ENCODE measurements around the gene SLC2A11. TPM values are rescaled to one million over a fixed set of nuclear protein-coding genes. Genes with fewer than 3 reads are reported as not detected.

The SLC2A11 gene
- total RNA-seq, 1 donor from 2014 or later = 32.1 TPM

- TF ChIP-seq CTCF (conservative IDR thresholded peaks at IDR 0.05) = no peak
- no peak overlapping the region for H3K4me3 Mint-ChIP-seq
- DNase-seq (ENCODE audit: extremely low spot score, unreplicated experiment) = no peak
- peaks cover 51% of the 10 kb centered on the region for H3K36me3 Mint-ChIP-seq
- H3K27ac Mint-ChIP-seq = peak overlapping the region; percentile 86
- H3K9me3 Mint-ChIP-seq = no peaks in the 10 kb centered on the region
- H3K4me1 Mint-ChIP-seq (ENCODE audit: unreplicated experiment) = peaks cover 27% of the 10 kb centered on the region
- H3K27me3 Mint-ChIP-seq = no peaks in the 10 kb centered on the region
Measured at GRCh38 chr22:23825246-23825905, 32.3 kb upstream of the SLC2A11 start.

- Mint-ChIP-seq H3K27me3 (no peaks in the 10 kb centered on the region), H3K9me3 (no peaks in the 10 kb centered on the region), H3K4me1 (ENCODE audit: unreplicated experiment) (peaks cover 27% of the 10 kb centered on the region), H3K27ac (peak overlapping the region; percentile 86), H3K36me3 (peaks cover 53% of the 10 kb centered on the region), H3K4me3 (peak overlapping the region; percentile 44)
- TF ChIP-seq CTCF (conservative IDR thresholded peaks at IDR 0.05) = no peak
- peak; percentile 68 for DNase-seq (ENCODE audit: extremely low spot score, unreplicated experiment)
Measured at GRCh38 chr22:23826510-23827350, 30.9 kb upstream of the SLC2A11 start.

GRCh38 chr22:23827351-23827995, 30.2 kb upstream of the SLC2A11 start:
- Mint-ChIP-seq H3K4me3 (no peak overlapping the region), H3K36me3 (peaks cover 51% of the 10 kb centered on the region), H3K27ac (no peak overlapping the region), H3K27me3 (no peaks in the 10 kb centered on the region), H3K9me3 (no peaks in the 10 kb centered on the region), H3K4me1 (ENCODE audit: unreplicated experiment) (peaks cover 27% of the 10 kb centered on the region)
- no peak for DNase-seq (ENCODE audit: extremely low spot score, unreplicated experiment)
- TF ChIP-seq CTCF (conservative IDR thresholded peaks at IDR 0.05) = no peak

GRCh38 chr22:23828800-23829680, 28.6 kb upstream of the SLC2A11 start:
- Mint-ChIP-seq H3K27ac (peak overlapping the region; percentile 65), H3K36me3 (peaks cover 36% of the 10 kb centered on the region), H3K9me3 (no peaks in the 10 kb centered on the region), H3K4me3 (no peak overlapping the region), H3K4me1 (ENCODE audit: unreplicated experiment) (peaks cover 27% of the 10 kb centered on the region), H3K27me3 (no peaks in the 10 kb centered on the region)
- TF ChIP-seq CTCF (conservative IDR thresholded peaks at IDR 0.05) = no peak
- no peak for DNase-seq (ENCODE audit: extremely low spot score, unreplicated experiment)

- no peak for TF ChIP-seq CTCF (conservative IDR thresholded peaks at IDR 0.05)
- H3K9me3 Mint-ChIP-seq = no peaks in the 10 kb centered on the region
- H3K27ac Mint-ChIP-seq = peak overlapping the region; percentile 13
- DNase-seq (ENCODE audit: extremely low spot score, unreplicated experiment) = no peak
- H3K27me3 Mint-ChIP-seq = no peaks in the 10 kb centered on the region
- H3K4me1 Mint-ChIP-seq (ENCODE audit: unreplicated experiment) = peaks cover 27% of the 10 kb centered on the region
- peaks cover 34% of the 10 kb centered on the region for H3K36me3 Mint-ChIP-seq
- peak overlapping the region; percentile 19 for H3K4me3 Mint-ChIP-seq
Measured at GRCh38 chr22:23829845-23830372, 27.8 kb upstream of the SLC2A11 start.
